Measurements from ENCODE around the gene GRM2.
"Not testable (repeated sequence)": the region's sequence is repeated elsewhere in the genome, so short reads cannot be mapped to it uniquely, and the experiment has no call there.

Gene GRM2

GRCh38 chr3:51729042-51729633 lies 22.3 kb downstream of the GRM2 start:
- DNase-seq, result no peak

- no peak for DNase-seq
Observed at GRCh38 chr3:51733859-51734571, 27.1 kb downstream of the GRM2 start.

GRCh38 chr3:51734572-51734907 lies 27.7 kb downstream of the GRM2 start:
- no peak for DNase-seq

GRCh38 chr3:51735039-51735438 lies 28.2 kb downstream of the GRM2 start:
- DNase-seq, result no peak

- DNase-seq, result no peak
Observed at GRCh38 chr3:51735950-51736349, 29.1 kb downstream of the GRM2 start.

GRCh38 chr3:51739110-51739509 lies 32.2 kb downstream of the GRM2 start:
- no peak for DNase-seq

GRCh38 chr3:51742320-51742719 lies 35.5 kb downstream of the GRM2 start:
- DNase-seq, result not testable (repeated sequence)

GRCh38 chr3:51742978-51743377 lies 36.1 kb downstream of the GRM2 start:
- not testable (repeated sequence) for DNase-seq

GRCh38 chr3:51747840-51748239 lies 41.0 kb downstream of the GRM2 start:
- no peak for DNase-seq

- DNase-seq, result no peak
Observed at GRCh38 chr3:51748327-51748726, 41.5 kb downstream of the GRM2 start.

GRCh38 chr3:51750878-51751277 lies 44.0 kb downstream of the GRM2 start:
- DNase-seq, result no peak

- no peak for DNase-seq
Observed at GRCh38 chr3:51751287-51751686, 44.4 kb downstream of the GRM2 start.

GRCh38 chr3:51753763-51754750 lies 47.2 kb downstream of the GRM2 start:
- DNase-seq, result not testable (repeated sequence)

- DNase-seq, result no peak
Observed at GRCh38 chr3:51759203-51759602, 52.3 kb downstream of the GRM2 start.
